Measurements from ENCODE around the gene VPS18.

DNA sequence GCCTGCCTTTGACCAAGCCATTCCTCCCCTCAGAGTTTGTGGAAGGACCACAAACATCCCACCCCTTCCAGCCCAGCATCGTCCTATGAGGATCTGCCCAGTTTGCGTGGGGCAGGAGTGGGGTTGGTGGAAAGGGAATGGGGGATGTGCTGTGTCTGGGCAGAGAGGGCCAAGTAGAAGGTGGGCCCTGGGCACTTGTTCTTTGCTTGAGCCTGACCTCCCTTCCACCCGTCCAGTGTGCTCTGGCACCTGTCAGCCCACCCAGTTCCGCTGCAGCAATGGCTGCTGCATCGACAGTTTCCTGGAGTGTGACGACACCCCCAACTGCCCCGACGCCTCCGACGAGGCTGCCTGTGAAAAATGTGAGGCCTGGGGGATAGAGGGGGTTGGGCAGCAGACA, 40.1 kb upstream of the VPS18 start:
- no peak for TF ChIP-seq POLR2A (IDR thresholded peaks at IDR 0.05; ENCODE audit: borderline replicate concordance, extremely low read depth, insufficient read depth, insufficient read length)
- no peak for TF ChIP-seq ATF3 (IDR thresholded peaks at IDR 0.05)
- TF ChIP-seq, protein P1, sequence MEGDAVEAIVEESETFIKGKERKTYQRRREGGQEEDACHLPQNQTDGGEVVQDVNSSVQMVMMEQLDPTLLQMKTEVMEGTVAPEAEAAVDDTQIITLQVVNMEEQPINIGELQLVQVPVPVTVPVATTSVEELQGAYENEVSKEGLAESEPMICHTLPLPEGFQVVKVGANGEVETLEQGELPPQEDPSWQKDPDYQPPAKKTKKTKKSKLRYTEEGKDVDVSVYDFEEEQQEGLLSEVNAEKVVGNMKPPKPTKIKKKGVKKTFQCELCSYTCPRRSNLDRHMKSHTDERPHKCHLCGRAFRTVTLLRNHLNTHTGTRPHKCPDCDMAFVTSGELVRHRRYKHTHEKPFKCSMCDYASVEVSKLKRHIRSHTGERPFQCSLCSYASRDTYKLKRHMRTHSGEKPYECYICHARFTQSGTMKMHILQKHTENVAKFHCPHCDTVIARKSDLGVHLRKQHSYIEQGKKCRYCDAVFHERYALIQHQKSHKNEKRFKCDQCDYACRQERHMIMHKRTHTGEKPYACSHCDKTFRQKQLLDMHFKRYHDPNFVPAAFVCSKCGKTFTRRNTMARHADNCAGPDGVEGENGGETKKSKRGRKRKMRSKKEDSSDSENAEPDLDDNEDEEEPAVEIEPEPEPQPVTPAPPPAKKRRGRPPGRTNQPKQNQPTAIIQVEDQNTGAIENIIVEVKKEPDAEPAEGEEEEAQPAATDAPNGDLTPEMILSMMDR (IDR thresholded peaks at IDR 0.05 in 2 of 3, conservative IDR thresholded peaks at IDR 0.05 in 1 of 3; ENCODE audit: borderline replicate concordance in 1 of 3, insufficient read depth in 1 of 3, low read depth in 2 of 3, low read length in 2 of 3) = no peak
- no peak for TF ChIP-seq EZH2 (IDR thresholded peaks at IDR 0.05)
- TF ChIP-seq RAD21 (IDR thresholded peaks at IDR 0.05; ENCODE audit: low read depth) = no peak
- TF ChIP-seq, protein P2, sequence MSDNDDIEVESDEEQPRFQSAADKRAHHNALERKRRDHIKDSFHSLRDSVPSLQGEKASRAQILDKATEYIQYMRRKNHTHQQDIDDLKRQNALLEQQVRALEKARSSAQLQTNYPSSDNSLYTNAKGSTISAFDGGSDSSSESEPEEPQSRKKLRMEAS (IDR thresholded peaks at IDR 0.05) = no peak
- TF ChIP-seq SP1 (IDR thresholded peaks at IDR 0.05; ENCODE audit: low read depth) = no peak
- no peak for TF ChIP-seq EZH2phosphoT487 (IDR thresholded peaks at IDR 0.05; ENCODE audit: borderline replicate concordance)
- TF ChIP-seq EGR1 (IDR thresholded peaks at IDR 0.05; ENCODE audit: low read depth) = no peak
- TF ChIP-seq POLR2AphosphoS5 (IDR thresholded peaks at IDR 0.05; ENCODE audit: low read depth, low read length) = no peak
- no peak for TF ChIP-seq ZBTB33 (IDR thresholded peaks at IDR 0.05; ENCODE audit: extremely low read depth, insufficient replicate concordance, low read length)
- no peak for TF ChIP-seq REST (IDR thresholded peaks at IDR 0.05; ENCODE audit: low read depth)

Data from HCT116 (cell line).